Stimulated activated CD4-positive, alpha-beta T cell treated with anti-CD3 and anti-CD28 coated beads, TNF-alpha, amount 100 ng/mL, for 4 hours (primary cell): ENCODE results near the gene TAS2R43.
"Not testable (repeated sequence)": the region's sequence is repeated elsewhere in the genome, so short reads cannot be mapped to it uniquely, and the experiment has no call there.

ENCODE experiments used
- DNase-seq, 3 experiments: peaks; one replicate each; pipeline ENCODE4 v3.0.0-alpha.2; 2020; ENCODE audit warnings: low read depth in 3 of 3

Gene TAS2R43

DNA sequence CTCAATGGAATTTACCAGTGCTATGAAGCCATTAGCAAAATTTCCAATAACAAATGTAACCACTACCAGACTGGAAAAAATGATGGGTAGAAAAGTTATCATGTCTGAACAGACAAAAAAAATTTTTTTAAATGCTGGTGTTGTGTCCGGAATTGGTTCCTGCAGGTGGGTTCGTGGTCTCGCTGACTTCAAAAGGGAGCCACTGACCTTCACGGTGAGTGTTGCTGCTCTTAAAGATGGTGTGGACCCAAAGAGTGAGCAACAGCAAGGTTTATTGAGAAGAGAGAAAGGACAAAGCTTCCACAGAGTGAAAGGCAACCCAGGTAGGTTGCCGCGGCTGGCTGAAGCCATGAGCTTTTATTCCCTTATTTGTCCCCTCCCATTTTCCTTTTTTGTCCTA lies at the start of gene TAS2R43:
TAS2R43 (minus strand) TSS at position 186 of the 400 bp plus-strand sequence; CDS start at position 102, 84 bp downstream.
- DNase-seq: no peak

GRCh38 chr12:11136075-11136474 lies 44.0 kb upstream of the TAS2R43 start:
- no peak for DNase-seq

DNA sequence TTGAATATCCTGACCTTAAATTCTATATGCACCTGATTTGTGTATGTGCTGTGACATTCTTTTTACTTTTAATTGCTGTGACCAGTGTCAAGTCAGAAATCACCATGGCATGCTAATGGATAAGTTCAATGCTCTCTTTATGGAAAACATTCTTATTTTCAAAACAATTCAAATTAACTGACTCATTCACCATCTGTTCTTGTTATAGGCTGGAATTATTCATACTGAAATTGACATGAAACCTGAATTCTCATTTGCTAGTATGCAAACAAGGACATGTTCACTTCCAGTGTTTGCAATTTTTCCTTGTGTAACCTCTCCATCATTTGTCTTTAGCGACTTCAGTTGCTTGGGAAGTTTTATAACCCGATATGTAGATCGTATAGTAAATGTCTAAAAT lies 42.2 kb upstream of the TAS2R43 start, which contains the start of gene TAS2R30:
TAS2R30 (minus strand) TSS at position 340 of the 400 bp plus-strand sequence. CDS start 400 bp downstream, outside the sequence.
- DNase-seq: no peak

GRCh38 chr12:11133816-11134215 lies 41.7 kb upstream of the TAS2R43 start:
- no peak for DNase-seq

GRCh38 chr12:11133162-11133561 lies 41.0 kb upstream of the TAS2R43 start:
- no peak for DNase-seq

- no peak for DNase-seq
Measured at GRCh38 chr12:11130999-11131398, 38.9 kb upstream of the TAS2R43 start.

- no peak for DNase-seq
Measured at GRCh38 chr12:11130382-11130781, 38.3 kb upstream of the TAS2R43 start.

GRCh38 chr12:11114130-11114529 lies 22.0 kb upstream of the TAS2R43 start:
- not testable (repeated sequence) for DNase-seq

GRCh38 chr12:11111213-11111612 lies 19.1 kb upstream of the TAS2R43 start:
- not testable (repeated sequence) for DNase-seq

- DNase-seq: no peak
Measured at GRCh38 chr12:11108862-11109261, 16.7 kb upstream of the TAS2R43 start.

DNA sequence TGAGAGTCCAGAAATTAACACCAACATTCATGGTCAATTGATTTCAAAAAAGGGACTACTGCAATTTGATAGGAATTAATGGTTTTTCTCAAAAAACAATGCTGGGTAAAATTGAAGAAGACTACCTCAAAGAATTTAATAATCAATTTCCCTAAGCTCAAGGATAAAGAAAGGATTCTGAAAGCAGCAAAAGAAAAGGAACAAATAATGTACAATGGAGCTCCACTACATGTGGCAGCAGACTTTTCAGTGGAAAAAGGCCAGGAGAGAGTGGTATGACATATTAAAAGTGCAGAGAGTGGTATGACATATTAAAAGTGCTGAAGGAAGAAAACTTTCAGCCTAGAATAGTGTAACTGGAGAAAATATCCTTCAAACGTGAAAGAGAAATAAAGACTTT lies 15.6 kb upstream of the TAS2R43 start:
- DNase-seq: no peak

DNA sequence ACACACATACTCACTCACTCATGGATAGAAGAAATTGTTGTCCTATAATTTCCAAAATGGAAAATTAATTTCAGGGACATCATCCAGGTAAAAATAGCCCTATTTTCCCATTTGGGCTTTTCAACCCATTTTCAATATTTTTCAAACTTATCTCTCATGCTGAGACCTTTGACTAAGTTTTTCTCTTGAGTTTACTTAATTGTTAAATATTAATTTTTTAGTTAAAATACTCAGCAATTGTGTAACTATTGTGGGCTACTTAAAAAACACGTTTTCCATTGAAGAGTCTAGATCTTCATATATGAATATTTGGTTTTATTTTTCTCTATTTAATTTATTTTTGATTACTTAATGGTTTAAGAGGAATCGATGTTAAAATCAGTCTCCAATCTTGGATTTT lies 14.2 kb upstream of the TAS2R43 start:
- DNase-seq: no peak

DNA sequence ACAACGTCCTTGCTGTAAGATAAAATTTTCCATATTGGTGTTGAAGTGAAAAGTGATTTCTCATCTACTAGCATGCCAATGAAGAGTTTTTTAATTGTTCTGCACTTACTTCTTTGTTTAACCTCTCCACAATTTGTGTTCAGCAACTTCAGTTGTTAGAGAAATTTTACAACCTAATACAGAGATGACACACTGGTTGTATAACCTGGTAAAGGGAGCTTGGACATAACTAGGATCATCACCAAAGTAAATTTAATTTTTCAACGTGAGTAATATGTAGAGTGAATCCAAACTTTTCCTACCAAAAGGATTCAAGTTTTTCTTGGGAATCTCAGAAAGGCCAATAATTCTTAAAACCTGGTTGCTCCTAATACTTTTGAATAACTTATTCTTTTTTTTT lies 13.4 kb upstream of the TAS2R43 start:
- no peak for DNase-seq

GRCh38 chr12:11094910-11095309 lies 2.8 kb upstream of the TAS2R43 start:
- DNase-seq: not testable (repeated sequence)

DNA sequence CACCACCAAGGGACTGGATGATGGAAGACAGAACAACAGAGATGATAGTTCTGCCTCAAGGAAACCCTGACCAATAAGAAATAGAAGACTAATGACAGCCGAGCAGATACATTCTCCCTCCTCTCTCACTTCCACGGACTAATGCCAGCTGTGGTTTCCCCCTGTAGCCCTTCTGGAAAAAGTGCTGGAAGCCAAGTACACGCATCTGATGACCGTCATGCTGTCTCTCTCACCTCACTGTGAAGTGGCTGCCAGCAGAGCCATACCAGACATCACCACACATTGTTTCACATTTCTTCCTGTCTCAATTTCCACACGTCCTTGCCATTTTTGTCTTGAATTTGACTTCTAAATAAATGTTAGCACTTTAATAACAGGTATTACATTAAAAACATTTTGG lies 2.9 kb downstream of the TAS2R43 start:
- DNase-seq: no peak

- no peak for DNase-seq
Measured at GRCh38 chr12:11085419-11085818, 6.7 kb downstream of the TAS2R43 start.

- no peak for DNase-seq
Measured at GRCh38 chr12:11081987-11082386, 10.1 kb downstream of the TAS2R43 start.

GRCh38 chr12:11078246-11078645 lies 13.9 kb downstream of the TAS2R43 start:
- no peak for DNase-seq

- no peak for DNase-seq
Measured at GRCh38 chr12:11075642-11076041, 16.5 kb downstream of the TAS2R43 start.

GRCh38 chr12:11071414-11071813 lies 20.7 kb downstream of the TAS2R43 start:
- DNase-seq: no peak

GRCh38 chr12:11070999-11071398 lies 21.1 kb downstream of the TAS2R43 start:
- no peak for DNase-seq

GRCh38 chr12:11069854-11070365 lies 22.2 kb downstream of the TAS2R43 start:
- DNase-seq: no peak

DNA sequence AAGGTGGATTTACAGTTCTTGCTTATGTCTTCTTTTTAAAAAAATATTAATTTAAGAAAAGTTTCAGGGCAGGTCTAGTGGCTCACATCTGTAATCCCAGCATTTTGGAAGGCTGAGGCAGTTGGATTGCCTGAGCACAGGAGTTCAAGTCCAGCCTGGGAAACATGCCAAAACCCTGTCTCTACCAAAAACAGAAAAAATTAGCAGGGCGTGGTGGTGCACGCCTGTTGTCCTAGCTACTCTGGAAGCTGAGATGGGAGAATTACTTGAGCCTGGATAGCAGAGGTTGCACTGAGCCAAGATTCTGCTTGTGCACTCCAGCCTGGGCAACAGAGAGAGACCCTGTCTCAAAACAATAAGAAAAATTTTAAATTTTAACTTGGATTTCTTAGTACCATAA lies 24.6 kb downstream of the TAS2R43 start:
- no peak for DNase-seq

- not testable (repeated sequence) for DNase-seq
Measured at GRCh38 chr12:11062194-11062593, 29.9 kb downstream of the TAS2R43 start, which contains the start of gene TAS2R46. TAS2R46 (minus strand) TSS chr12:11062294; CDS start chr12:11062294, 0 bp downstream.
